ENCODE results near the gene PDE4D.

Gene PDE4D

DNA sequence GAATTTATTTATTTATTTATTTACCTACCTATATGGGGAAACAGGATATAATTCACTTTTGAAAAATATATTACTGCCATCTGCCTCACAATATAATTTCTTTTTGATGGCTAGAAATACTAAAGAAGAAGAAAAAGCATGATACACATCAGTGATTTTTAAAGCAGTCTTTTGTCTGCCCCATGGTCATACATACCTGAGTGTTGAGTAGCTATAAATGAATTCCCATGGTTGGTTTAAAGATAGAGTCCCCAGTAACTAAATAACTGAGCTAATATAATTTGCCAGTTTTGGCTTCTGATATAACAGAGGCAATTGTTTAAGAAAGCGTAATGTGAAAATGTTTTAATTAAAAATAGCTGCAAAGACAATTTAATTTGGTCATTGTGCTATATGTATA lies 447.8 kb downstream of the PDE4D start:
- TF ChIP-seq SPI1 (IDR thresholded peaks at IDR 0.05; ENCODE audit: borderline replicate concordance, low read depth) (no peak), GABPA (IDR thresholded peaks at IDR 0.05; ENCODE audit: low read depth) (no peak), POLR2AphosphoS5 (IDR thresholded peaks at IDR 0.05; ENCODE audit: low read depth) (no peak)
- TF ChIP-seq, protein P1, sequence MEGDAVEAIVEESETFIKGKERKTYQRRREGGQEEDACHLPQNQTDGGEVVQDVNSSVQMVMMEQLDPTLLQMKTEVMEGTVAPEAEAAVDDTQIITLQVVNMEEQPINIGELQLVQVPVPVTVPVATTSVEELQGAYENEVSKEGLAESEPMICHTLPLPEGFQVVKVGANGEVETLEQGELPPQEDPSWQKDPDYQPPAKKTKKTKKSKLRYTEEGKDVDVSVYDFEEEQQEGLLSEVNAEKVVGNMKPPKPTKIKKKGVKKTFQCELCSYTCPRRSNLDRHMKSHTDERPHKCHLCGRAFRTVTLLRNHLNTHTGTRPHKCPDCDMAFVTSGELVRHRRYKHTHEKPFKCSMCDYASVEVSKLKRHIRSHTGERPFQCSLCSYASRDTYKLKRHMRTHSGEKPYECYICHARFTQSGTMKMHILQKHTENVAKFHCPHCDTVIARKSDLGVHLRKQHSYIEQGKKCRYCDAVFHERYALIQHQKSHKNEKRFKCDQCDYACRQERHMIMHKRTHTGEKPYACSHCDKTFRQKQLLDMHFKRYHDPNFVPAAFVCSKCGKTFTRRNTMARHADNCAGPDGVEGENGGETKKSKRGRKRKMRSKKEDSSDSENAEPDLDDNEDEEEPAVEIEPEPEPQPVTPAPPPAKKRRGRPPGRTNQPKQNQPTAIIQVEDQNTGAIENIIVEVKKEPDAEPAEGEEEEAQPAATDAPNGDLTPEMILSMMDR (IDR thresholded peaks at IDR 0.05; ENCODE audit: insufficient read depth, low read length), result no peak
- TF ChIP-seq, protein P2, sequence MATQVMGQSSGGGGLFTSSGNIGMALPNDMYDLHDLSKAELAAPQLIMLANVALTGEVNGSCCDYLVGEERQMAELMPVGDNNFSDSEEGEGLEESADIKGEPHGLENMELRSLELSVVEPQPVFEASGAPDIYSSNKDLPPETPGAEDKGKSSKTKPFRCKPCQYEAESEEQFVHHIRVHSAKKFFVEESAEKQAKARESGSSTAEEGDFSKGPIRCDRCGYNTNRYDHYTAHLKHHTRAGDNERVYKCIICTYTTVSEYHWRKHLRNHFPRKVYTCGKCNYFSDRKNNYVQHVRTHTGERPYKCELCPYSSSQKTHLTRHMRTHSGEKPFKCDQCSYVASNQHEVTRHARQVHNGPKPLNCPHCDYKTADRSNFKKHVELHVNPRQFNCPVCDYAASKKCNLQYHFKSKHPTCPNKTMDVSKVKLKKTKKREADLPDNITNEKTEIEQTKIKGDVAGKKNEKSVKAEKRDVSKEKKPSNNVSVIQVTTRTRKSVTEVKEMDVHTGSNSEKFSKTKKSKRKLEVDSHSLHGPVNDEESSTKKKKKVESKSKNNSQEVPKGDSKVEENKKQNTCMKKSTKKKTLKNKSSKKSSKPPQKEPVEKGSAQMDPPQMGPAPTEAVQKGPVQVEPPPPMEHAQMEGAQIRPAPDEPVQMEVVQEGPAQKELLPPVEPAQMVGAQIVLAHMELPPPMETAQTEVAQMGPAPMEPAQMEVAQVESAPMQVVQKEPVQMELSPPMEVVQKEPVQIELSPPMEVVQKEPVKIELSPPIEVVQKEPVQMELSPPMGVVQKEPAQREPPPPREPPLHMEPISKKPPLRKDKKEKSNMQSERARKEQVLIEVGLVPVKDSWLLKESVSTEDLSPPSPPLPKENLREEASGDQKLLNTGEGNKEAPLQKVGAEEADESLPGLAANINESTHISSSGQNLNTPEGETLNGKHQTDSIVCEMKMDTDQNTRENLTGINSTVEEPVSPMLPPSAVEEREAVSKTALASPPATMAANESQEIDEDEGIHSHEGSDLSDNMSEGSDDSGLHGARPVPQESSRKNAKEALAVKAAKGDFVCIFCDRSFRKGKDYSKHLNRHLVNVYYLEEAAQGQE (IDR thresholded peaks at IDR 0.05; ENCODE audit: insufficient replicate concordance, low read depth), result no peak
- Histone ChIP-seq H3K27ac (replicated peaks) (no peak overlapping the region), H3K4me3 (replicated peaks; ENCODE audit: insufficient read depth, low read length) (no peak overlapping the region), H3K27me3 (ENCODE audit: insufficient read depth, poor library complexity, severe bottlenecking) (no peaks in the 10 kb centered on the region)
- DNase-seq (ENCODE audit: low read depth in 1 of 2, low spot score in 1 of 2), result no peak

DNA sequence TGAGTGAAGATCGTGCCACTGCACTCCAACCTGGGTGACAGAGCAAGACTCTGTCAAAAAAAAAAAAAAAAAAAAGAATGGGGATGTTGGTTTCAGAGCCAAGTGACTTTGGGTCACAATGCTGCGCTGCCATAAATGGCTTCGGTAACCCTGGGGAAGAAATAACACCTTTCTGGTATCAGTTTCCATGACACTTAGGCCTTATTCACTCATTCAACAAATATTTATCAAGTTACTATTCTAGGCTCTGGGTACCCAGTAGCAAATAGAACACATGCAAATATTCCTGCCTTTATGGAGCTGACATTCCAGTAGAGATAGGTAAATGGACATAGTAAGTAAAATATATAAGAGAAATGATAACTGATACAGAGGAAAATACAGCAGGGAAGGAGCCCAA lies 454.2 kb downstream of the PDE4D start:
- no peak for TF ChIP-seq GABPA (IDR thresholded peaks at IDR 0.05; ENCODE audit: low read depth)
- TF ChIP-seq, protein P2 (IDR thresholded peaks at IDR 0.05; ENCODE audit: insufficient replicate concordance, low read depth), result no peak
- no peak for DNase-seq (ENCODE audit: low read depth in 1 of 2, low spot score in 1 of 2)
- no peaks in the 10 kb centered on the region for H3K27me3 ChIP-seq (ENCODE audit: insufficient read depth, poor library complexity, severe bottlenecking)
- no peak overlapping the region for H3K4me3 ChIP-seq (replicated peaks; ENCODE audit: insufficient read depth, low read length)
- no peak overlapping the region for H3K27ac ChIP-seq (replicated peaks)

DNA sequence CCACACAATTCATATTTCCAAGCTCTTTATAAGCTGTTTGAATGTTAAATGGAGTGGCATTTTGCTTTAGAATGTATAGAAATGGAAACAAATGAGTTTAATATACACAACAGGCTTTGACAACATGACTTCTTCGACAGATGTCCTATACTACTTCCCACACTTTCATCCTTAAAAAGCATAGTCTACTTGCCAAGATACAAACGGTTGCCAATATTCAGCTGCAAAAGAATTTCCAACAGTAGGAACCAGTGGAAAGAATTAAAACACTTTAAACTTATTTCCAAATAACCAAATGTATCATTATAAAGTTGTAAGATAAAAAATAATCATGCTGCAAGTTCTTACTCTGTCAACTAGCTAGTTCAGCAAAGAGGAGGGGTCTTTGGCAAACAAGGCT lies 456.4 kb downstream of the PDE4D start:
- H3K4me3 ChIP-seq (replicated peaks; ENCODE audit: insufficient read depth, low read length), result no peak overlapping the region
- TF ChIP-seq, protein P1 (IDR thresholded peaks at IDR 0.05; ENCODE audit: insufficient read depth, low read length), result no peak
- TF ChIP-seq SPI1 (IDR thresholded peaks at IDR 0.05; ENCODE audit: borderline replicate concordance, low read depth), result no peak
- no peak for TF ChIP-seq POLR2AphosphoS5 (IDR thresholded peaks at IDR 0.05; ENCODE audit: low read depth)
- TF ChIP-seq, protein P2 (IDR thresholded peaks at IDR 0.05; ENCODE audit: insufficient replicate concordance, low read depth), result no peak
- no peak for TF ChIP-seq GABPA (IDR thresholded peaks at IDR 0.05; ENCODE audit: low read depth)
- no peak overlapping the region for H3K27ac ChIP-seq (replicated peaks)
- no peaks in the 10 kb centered on the region for H3K27me3 ChIP-seq (ENCODE audit: insufficient read depth, poor library complexity, severe bottlenecking)
- no peak for DNase-seq (ENCODE audit: low read depth in 1 of 2, low spot score in 1 of 2)
